AG04450 (cell line): ENCODE data around the gene PRLH. TPM values are rescaled to one million over a fixed set of nuclear protein-coding genes. Genes with fewer than 3 reads are reported as not detected.

Experiments used
- CTCF ChIA-PET: fragments of 300-600, 350-600 bp; formaldehyde crosslinking; extraction: SDS; loops from one replicate; lab custom pipeline; 2022; ENCODE audit warnings: antibody characterized with exemption, inconsistent platforms; lab: Charles Lee
- POLR2A ChIA-PET: fragments of 350-600 bp; formaldehyde crosslinking; extraction: SDS; loops from one replicate; lab custom pipeline; 2021; ENCODE audit warnings: antibody characterized with exemption, inconsistent platforms; lab: Yijun Ruan, JAX
- DNase-seq: peaks from one replicate; pipeline ENCODE4 v3.0.0-alpha.2; 2011; ENCODE audit warnings: low read depth, low spot score
- H3K27ac ChIP-seq: one replicate; pipeline ENCODE4 v1.5.1; 2012; ENCODE audit warnings: low read depth, low read length, control low read depth
- H3K27me3 ChIP-seq: one replicate; pipeline ENCODE4 v1.6.0; 2012; ENCODE audit warnings: low read length; ENCODE audit not compliant: control insufficient read depth, insufficient read depth
- H3K4me3 ChIP-seq: 2 replicates; pipeline ENCODE4 v1.5.1; 2011; ENCODE audit warnings: mild to moderate bottlenecking, low read depth, low read length, control low read depth
- H3K9me3 ChIP-seq: 2 replicates; pipeline ENCODE4 v1.5.1; 2012; ENCODE audit warnings: low read length; ENCODE audit not compliant: control insufficient read depth, insufficient read depth
- CTCF ChIP-seq: IDR thresholded peaks from 2 replicates; pipeline ENCODE4 v1.5.1; 2011; ENCODE audit warnings: low read depth, low read length, control low read depth, inconsistent platforms
- polyA plus RNA-seq: library from polyadenylated mRNA; depleted of rRNA; stranded (reverse); fragments of >200 nt; gene quantifications from 2 replicates; pipeline ENCODE4 v1.2.3, GENCODE V29; 2011

Gene PRLH
- polyA plus RNA-seq, 1 experiment = not detected

- H3K9me3 ChIP-seq = no peaks in the 10 kb centered on the region; the same call in 1 of the 2 replicates
- CTCF ChIA-PET = interaction anchor here (1.0 to 5.2 kb wide), 2 partner anchors 17 to 143 kb away, joined by 5 to 39 read pairs; no protein-coding TSS in a partner anchor
- DNase-seq = no peak
- no peak overlapping the region for H3K27ac ChIP-seq
- POLR2A ChIA-PET = no interaction called here
- no peak overlapping the region for H3K4me3 ChIP-seq
- H3K27me3 ChIP-seq = no peaks in the 10 kb centered on the region
- no peak for TF ChIP-seq CTCF
Observed at GRCh38 chr2:237529452-237530402, 36.6 kb upstream of the PRLH start.

- ChIA-PET POLR2A (no interaction called here), CTCF (interaction anchor here (1.1 to 5.2 kb wide), 2 partner anchors 18 to 109 kb away, joined by 3 to 39 read pairs; no protein-coding TSS in a partner anchor)
- TF ChIP-seq CTCF = no peak
- Histone ChIP-seq H3K4me3 (no peak overlapping the region), H3K27ac (no peak overlapping the region), H3K9me3 (no peaks in the 10 kb centered on the region; the same call in 1 of the 2 replicates), H3K27me3 (no peaks in the 10 kb centered on the region)
- no peak for DNase-seq
Observed at GRCh38 chr2:237530472-237531433, 35.6 kb upstream of the PRLH start.

GRCh38 chr2:237532160-237532559 lies 34.2 kb upstream of the PRLH start:
- no peaks in the 10 kb centered on the region for H3K27me3 ChIP-seq
- no peak for TF ChIP-seq CTCF
- H3K9me3 ChIP-seq = no peaks in the 10 kb centered on the region; the same call in 1 of the 2 replicates
- no peak overlapping the region for H3K27ac ChIP-seq
- ChIA-PET POLR2A (interaction anchor here (0.7 kb wide), 1 partner anchor 9 kb away, joined by 3 read pairs; no protein-coding TSS in a partner anchor), CTCF (interaction anchor here (0.9 to 5.2 kb wide), 5 partner anchors 19 to 110 kb away, joined by 3 to 39 read pairs (median 5); no protein-coding TSS in a partner anchor)
- DNase-seq = no peak
- no peak overlapping the region for H3K4me3 ChIP-seq

GRCh38 chr2:237533668-237534161 lies 32.7 kb upstream of the PRLH start:
- Histone ChIP-seq H3K4me3 (no peak overlapping the region), H3K9me3 (no peaks in the 10 kb centered on the region; the same call in 1 of the 2 replicates), H3K27me3 (no peaks in the 10 kb centered on the region), H3K27ac (no peak overlapping the region)
- no peak for DNase-seq
- TF ChIP-seq CTCF = no peak
- ChIA-PET POLR2A (interaction anchor here (0.6 kb wide), 2 partner anchors 47 to 1063 kb away, joined by 3 to 4 read pairs; no protein-coding TSS in a partner anchor), CTCF (interaction anchor here (2.1 to 5.2 kb wide), 2 partner anchors 21 to 38 kb away, joined by 10 to 39 read pairs; no protein-coding TSS in a partner anchor)
